Neural cell (in vitro differentiated cells): Measurements from ENCODE around the gene NBPF3.

Source experiments
- EP300 ChIP-seq: fragments of 450-650 bp; conservative IDR thresholded peaks from 2 replicates; pipeline ENCODE4 v1.6.1; 2014; ENCODE audit warnings: antibody characterized with exemption, mild to moderate bottlenecking, moderate library complexity; ENCODE audit not compliant: poor library complexity, severe bottlenecking
- EZH2 ChIP-seq: fragments of 200-600, 300-800 bp; shearing (Covaris generic), sonication (generic); IDR thresholded peaks from 2 replicates; pipeline ENCODE4 v1.6.1; 2014; ENCODE audit warnings: antibody characterized with exemption, low read length, borderline replicate concordance, mild to moderate bottlenecking; ENCODE audit not compliant: insufficient read depth, poor library complexity, severe bottlenecking
- MXI1 ChIP-seq: fragments of 450-650 bp; conservative IDR thresholded peaks from 2 replicates; pipeline ENCODE4 v1.6.1; 2014; ENCODE audit warnings: antibody characterized with exemption, mild to moderate bottlenecking; ENCODE audit not compliant: poor library complexity, severe bottlenecking
- POLR2AphosphoS5 ChIP-seq: IDR thresholded peaks from 2 replicates; pipeline ENCODE4 v1.6.1; 2012
- RAD21 ChIP-seq: fragments of 450-650 bp; conservative IDR thresholded peaks from 2 replicates; pipeline ENCODE4 v1.6.1; 2014; ENCODE audit warnings: antibody characterized with exemption, mild to moderate bottlenecking, moderate library complexity
- SMC3 ChIP-seq: fragments of 450-650 bp; conservative IDR thresholded peaks from 2 replicates; pipeline ENCODE4 v1.6.1; 2014; ENCODE audit warnings: antibody characterized with exemption, mild to moderate bottlenecking, moderate library complexity; ENCODE audit not compliant: poor library complexity
- TAF1 ChIP-seq: IDR thresholded peaks from 2 replicates; pipeline ENCODE4 v1.6.1; 2012; ENCODE audit warnings: low read depth
- TF ChIP-seq, protein P1 (sequence below): fragments of 450-650 bp; IDR thresholded peaks from 2 replicates; pipeline ENCODE4 v1.5.1; 2014; ENCODE audit warnings: antibody characterized with exemption, mild to moderate bottlenecking, moderate library complexity; ENCODE audit not compliant: poor library complexity, severe bottlenecking
- TF ChIP-seq, protein P2 (sequence below): IDR thresholded peaks from 2 replicates; pipeline ENCODE4 v1.6.1; 2012; ENCODE audit warnings: borderline replicate concordance

DNA sequence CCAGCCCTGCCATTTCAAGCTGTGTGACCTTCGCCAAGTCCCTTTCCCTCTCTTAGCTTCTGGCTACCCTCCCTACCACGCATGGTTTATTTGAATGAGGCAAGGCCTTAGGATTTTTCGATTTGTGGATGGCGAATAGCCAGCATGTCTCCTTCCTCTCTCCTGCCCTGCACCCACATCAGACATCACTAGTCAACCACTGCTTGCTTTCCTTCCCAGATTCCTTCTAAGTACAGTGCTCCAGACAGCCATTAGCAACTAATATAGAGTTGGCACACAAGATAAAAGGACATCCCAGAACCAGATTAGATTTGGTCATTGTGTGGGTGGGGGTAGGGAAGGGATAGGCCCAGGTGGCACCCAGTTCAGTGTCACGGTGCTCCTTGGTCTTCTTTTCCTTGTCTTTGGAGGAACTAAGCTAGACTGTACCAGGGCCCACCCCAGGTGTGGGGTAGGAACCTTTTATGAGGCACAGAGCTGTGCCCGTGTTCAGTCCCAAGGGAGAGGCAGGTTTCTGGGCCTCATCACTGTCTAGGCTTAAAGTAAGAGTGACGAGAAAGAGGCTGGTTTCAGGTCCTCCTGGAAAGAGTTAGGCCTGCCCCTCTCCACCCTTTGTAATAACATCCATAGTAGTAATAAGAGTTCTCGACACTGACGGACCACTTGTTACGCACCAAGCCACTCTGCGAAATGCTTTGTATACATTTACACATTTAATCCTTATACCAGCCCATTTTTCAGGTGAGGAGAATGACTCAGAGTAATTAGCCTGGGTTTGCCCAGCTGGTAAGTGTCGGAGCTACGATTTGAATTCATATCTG, 77.9 kb downstream of the NBPF3 start:
- TF ChIP-seq EP300: no peak
- TF ChIP-seq, protein P1, sequence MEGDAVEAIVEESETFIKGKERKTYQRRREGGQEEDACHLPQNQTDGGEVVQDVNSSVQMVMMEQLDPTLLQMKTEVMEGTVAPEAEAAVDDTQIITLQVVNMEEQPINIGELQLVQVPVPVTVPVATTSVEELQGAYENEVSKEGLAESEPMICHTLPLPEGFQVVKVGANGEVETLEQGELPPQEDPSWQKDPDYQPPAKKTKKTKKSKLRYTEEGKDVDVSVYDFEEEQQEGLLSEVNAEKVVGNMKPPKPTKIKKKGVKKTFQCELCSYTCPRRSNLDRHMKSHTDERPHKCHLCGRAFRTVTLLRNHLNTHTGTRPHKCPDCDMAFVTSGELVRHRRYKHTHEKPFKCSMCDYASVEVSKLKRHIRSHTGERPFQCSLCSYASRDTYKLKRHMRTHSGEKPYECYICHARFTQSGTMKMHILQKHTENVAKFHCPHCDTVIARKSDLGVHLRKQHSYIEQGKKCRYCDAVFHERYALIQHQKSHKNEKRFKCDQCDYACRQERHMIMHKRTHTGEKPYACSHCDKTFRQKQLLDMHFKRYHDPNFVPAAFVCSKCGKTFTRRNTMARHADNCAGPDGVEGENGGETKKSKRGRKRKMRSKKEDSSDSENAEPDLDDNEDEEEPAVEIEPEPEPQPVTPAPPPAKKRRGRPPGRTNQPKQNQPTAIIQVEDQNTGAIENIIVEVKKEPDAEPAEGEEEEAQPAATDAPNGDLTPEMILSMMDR: no peak
- TF ChIP-seq TAF1: no peak
- TF ChIP-seq RAD21: no peak
- no peak for TF ChIP-seq SMC3
- TF ChIP-seq EZH2: no peak
- TF ChIP-seq, protein P2, sequence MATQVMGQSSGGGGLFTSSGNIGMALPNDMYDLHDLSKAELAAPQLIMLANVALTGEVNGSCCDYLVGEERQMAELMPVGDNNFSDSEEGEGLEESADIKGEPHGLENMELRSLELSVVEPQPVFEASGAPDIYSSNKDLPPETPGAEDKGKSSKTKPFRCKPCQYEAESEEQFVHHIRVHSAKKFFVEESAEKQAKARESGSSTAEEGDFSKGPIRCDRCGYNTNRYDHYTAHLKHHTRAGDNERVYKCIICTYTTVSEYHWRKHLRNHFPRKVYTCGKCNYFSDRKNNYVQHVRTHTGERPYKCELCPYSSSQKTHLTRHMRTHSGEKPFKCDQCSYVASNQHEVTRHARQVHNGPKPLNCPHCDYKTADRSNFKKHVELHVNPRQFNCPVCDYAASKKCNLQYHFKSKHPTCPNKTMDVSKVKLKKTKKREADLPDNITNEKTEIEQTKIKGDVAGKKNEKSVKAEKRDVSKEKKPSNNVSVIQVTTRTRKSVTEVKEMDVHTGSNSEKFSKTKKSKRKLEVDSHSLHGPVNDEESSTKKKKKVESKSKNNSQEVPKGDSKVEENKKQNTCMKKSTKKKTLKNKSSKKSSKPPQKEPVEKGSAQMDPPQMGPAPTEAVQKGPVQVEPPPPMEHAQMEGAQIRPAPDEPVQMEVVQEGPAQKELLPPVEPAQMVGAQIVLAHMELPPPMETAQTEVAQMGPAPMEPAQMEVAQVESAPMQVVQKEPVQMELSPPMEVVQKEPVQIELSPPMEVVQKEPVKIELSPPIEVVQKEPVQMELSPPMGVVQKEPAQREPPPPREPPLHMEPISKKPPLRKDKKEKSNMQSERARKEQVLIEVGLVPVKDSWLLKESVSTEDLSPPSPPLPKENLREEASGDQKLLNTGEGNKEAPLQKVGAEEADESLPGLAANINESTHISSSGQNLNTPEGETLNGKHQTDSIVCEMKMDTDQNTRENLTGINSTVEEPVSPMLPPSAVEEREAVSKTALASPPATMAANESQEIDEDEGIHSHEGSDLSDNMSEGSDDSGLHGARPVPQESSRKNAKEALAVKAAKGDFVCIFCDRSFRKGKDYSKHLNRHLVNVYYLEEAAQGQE: no peak
- TF ChIP-seq POLR2AphosphoS5: no peak
- no peak for TF ChIP-seq MXI1
